Ishikawa (cell line): ENCODE measurements around the gene PTPRQ.

Experiments
- CEBPB ChIP-seq: IDR thresholded peaks from 2 replicates; pipeline ENCODE4 v1.6.1; 2012
- CREB1 ChIP-seq: IDR thresholded peaks from 2 replicates; pipeline ENCODE4 v1.6.1; 2012; ENCODE audit warnings: low read depth
- EGR1 ChIP-seq: IDR thresholded peaks from 2 replicates; pipeline ENCODE4 v1.6.1; 2012
- EP300 ChIP-seq: IDR thresholded peaks from 2 replicates; pipeline ENCODE4 v1.6.1; 2012; ENCODE audit warnings: borderline replicate concordance
- FOXM1 ChIP-seq: IDR thresholded peaks from 2 replicates; pipeline ENCODE4 v1.6.1; 2012; ENCODE audit warnings: low read depth, borderline replicate concordance
- NFIC ChIP-seq: IDR thresholded peaks from 2 replicates; pipeline ENCODE4 v1.6.1; 2012
- RAD21 ChIP-seq: IDR thresholded peaks from 2 replicates; pipeline ENCODE4 v1.6.1; 2012; ENCODE audit warnings: low read depth
- TAF1 ChIP-seq: IDR thresholded peaks from 2 replicates; pipeline ENCODE4 v1.6.1; 2012; ENCODE audit warnings: low read depth, mild to moderate bottlenecking
- TCF12 ChIP-seq: IDR thresholded peaks from 2 replicates; pipeline ENCODE4 v1.6.1; 2012; ENCODE audit warnings: low read depth
- TEAD4 ChIP-seq: IDR thresholded peaks from 2 replicates; pipeline ENCODE4 v1.6.1; 2012
- YY1 ChIP-seq: IDR thresholded peaks from 2 replicates; pipeline ENCODE4 v1.6.1; 2012; ENCODE audit warnings: low read depth
- ZBTB7A ChIP-seq: IDR thresholded peaks from 2 replicates; pipeline ENCODE4 v1.6.1; 2012; ENCODE audit warnings: low read depth
- TF ChIP-seq, protein P1 (sequence below): IDR thresholded peaks from 2 replicates; pipeline ENCODE4 v1.6.1; 2012
- TF ChIP-seq, protein P2 (sequence below): IDR thresholded peaks from 2 replicates; pipeline ENCODE4 v1.6.1; 2012; ENCODE audit warnings: low read depth, mild to moderate bottlenecking
- TF ChIP-seq, protein P3 (sequence below): IDR thresholded peaks from 2 replicates; pipeline ENCODE4 v1.6.1; 2012

PTPRQ gene

DNA sequence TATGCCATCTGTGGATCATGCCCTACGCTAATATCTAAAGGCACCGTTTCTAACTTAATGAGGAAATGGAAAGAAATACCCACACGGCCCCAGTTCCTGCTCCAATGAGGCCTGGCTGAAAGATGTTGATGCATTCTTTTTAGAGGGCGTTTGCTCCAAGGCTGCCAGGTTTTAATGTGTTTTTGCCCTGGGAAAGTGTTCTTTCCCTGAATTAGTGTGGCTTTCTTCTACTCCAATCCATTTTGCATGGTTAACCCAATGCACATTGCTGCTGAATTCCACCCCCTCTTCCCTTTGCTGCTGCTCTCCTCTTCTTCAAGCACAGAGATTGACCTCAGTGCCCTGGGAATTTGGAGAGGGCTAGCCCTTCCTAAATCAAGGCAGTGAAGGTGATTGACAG, 273.8 kb downstream of the PTPRQ start:
- TF ChIP-seq TAF1 = no peak
- no peak for TF ChIP-seq CREB1
- TF ChIP-seq TCF12 = no peak
- TF ChIP-seq, protein P1, sequence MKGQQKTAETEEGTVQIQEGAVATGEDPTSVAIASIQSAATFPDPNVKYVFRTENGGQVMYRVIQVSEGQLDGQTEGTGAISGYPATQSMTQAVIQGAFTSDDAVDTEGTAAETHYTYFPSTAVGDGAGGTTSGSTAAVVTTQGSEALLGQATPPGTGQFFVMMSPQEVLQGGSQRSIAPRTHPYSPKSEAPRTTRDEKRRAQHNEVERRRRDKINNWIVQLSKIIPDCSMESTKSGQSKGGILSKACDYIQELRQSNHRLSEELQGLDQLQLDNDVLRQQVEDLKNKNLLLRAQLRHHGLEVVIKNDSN = no peak
- no peak for TF ChIP-seq ZBTB7A
- TF ChIP-seq NFIC = no peak
- no peak for TF ChIP-seq EP300
- no peak for TF ChIP-seq EGR1
- no peak for TF ChIP-seq RAD21
- no peak for TF ChIP-seq YY1
- TF ChIP-seq CEBPB = no peak
- TF ChIP-seq, protein P2, sequence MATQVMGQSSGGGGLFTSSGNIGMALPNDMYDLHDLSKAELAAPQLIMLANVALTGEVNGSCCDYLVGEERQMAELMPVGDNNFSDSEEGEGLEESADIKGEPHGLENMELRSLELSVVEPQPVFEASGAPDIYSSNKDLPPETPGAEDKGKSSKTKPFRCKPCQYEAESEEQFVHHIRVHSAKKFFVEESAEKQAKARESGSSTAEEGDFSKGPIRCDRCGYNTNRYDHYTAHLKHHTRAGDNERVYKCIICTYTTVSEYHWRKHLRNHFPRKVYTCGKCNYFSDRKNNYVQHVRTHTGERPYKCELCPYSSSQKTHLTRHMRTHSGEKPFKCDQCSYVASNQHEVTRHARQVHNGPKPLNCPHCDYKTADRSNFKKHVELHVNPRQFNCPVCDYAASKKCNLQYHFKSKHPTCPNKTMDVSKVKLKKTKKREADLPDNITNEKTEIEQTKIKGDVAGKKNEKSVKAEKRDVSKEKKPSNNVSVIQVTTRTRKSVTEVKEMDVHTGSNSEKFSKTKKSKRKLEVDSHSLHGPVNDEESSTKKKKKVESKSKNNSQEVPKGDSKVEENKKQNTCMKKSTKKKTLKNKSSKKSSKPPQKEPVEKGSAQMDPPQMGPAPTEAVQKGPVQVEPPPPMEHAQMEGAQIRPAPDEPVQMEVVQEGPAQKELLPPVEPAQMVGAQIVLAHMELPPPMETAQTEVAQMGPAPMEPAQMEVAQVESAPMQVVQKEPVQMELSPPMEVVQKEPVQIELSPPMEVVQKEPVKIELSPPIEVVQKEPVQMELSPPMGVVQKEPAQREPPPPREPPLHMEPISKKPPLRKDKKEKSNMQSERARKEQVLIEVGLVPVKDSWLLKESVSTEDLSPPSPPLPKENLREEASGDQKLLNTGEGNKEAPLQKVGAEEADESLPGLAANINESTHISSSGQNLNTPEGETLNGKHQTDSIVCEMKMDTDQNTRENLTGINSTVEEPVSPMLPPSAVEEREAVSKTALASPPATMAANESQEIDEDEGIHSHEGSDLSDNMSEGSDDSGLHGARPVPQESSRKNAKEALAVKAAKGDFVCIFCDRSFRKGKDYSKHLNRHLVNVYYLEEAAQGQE = no peak
- TF ChIP-seq, protein P3, sequence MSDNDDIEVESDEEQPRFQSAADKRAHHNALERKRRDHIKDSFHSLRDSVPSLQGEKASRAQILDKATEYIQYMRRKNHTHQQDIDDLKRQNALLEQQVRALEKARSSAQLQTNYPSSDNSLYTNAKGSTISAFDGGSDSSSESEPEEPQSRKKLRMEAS = no peak

DNA sequence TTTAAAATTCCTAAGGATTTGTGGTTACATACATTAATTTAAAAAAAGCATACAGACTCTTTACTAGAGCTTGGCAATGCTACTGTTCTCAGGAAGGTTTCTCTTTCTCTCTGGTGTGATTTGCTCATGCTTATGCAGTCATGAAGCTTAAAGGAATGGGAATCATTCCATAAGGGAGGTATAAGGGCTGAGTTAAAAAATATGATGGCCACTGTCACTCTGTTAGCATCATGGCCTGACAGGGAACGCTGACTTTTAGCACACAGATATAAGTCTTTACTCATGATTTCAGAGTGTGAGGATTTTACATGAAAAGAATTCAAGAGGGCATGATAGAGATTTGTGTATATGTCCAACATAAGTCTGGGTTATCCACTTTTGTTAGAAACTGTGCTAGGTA, 276.5 kb downstream of the PTPRQ start:
- no peak for TF ChIP-seq TEAD4
- no peak for TF ChIP-seq YY1
- no peak for TF ChIP-seq EGR1
- no peak for TF ChIP-seq RAD21
- no peak for TF ChIP-seq TCF12
- no peak for TF ChIP-seq ZBTB7A
- TF ChIP-seq NFIC = no peak
- no peak for TF ChIP-seq TAF1
- TF ChIP-seq, protein P1 = no peak
- TF ChIP-seq, protein P3 = no peak
- no peak for TF ChIP-seq CEBPB
- TF ChIP-seq FOXM1 = no peak
- TF ChIP-seq, protein P2 = no peak
- no peak for TF ChIP-seq EP300
- no peak for TF ChIP-seq CREB1

DNA sequence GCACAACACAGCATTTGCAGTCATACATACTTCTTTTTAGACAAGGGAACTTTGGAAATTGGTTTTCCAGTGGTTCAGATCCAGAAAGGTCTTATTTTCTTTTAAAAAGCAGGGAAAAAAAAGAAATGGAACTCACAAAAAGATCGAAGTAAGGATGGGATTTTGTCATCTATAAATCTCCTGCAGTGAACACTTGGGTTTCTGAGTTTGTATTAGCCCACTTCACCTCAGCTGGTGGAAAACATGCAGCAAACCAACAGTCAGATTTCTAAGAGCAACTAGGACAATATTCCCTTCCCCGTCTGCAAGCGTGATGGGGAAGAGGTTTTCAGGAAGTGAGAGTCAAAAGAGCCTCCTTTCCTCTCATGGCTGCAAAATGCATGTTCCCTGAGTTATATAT, 277.3 kb downstream of the PTPRQ start:
- TF ChIP-seq, protein P2 = no peak
- TF ChIP-seq EP300 = no peak
- TF ChIP-seq CREB1 = no peak
- no peak for TF ChIP-seq TEAD4
- TF ChIP-seq ZBTB7A = no peak
- TF ChIP-seq YY1 = no peak
- TF ChIP-seq CEBPB = no peak
- no peak for TF ChIP-seq EGR1
- TF ChIP-seq, protein P1 = no peak
- TF ChIP-seq, protein P3 = no peak
- TF ChIP-seq FOXM1 = no peak
- no peak for TF ChIP-seq TCF12
- TF ChIP-seq NFIC = no peak
- no peak for TF ChIP-seq TAF1
- TF ChIP-seq RAD21 = no peak
